OCI-LY3 (cell line): ENCODE measurements around the gene UTP3.

Experiments
- CTCF ChIP-seq: fragments of 200-600, 300-600 bp; sonication (generic); IDR thresholded peaks from 2 replicates; pipeline ENCODE4 v1.5.1; 2014; ENCODE audit warnings: antibody characterized with exemption, low read length, low read depth
- EZH2phosphoT487 ChIP-seq: fragments of 200-600 bp; shearing (Covaris generic); IDR thresholded peaks from 2 replicates; pipeline ENCODE4 v1.6.1; 2018; ENCODE audit warnings: antibody characterized with exemption, mixed run types, low read depth

GRCh38 chr4:70712604-70713452 lies 24.5 kb downstream of the UTP3 start:
- TF ChIP-seq EZH2phosphoT487 (no peak), CTCF (no peak)
